Hepatocyte (in vitro differentiated cells): Measurements from ENCODE around the gene VANGL1.

ENCODE experiments used
- EZH2 ChIP-seq: fragments of 200-600 bp; sonication (generic); IDR thresholded peaks from 2 replicates; pipeline ENCODE4 v1.6.1; 2016; ENCODE audit warnings: antibody characterized with exemption, mild to moderate bottlenecking, borderline replicate concordance
- EZH2phosphoT487 ChIP-seq: fragments of 200-600 bp; sonication (generic); IDR thresholded peaks from one replicate; pipeline ENCODE4 v1.6.1; 2018; ENCODE audit warnings: antibody characterized with exemption, mild to moderate bottlenecking, low read depth, moderate library complexity; ENCODE audit not compliant: unreplicated experiment, severe bottlenecking
- TF ChIP-seq, protein P1 (sequence below): fragments of 200-600 bp; sonication (generic); IDR thresholded peaks from 2 replicates; pipeline ENCODE4 v1.5.1; 2016; ENCODE audit warnings: antibody characterized with exemption, mild to moderate bottlenecking; ENCODE audit not compliant: poor library complexity

DNA sequence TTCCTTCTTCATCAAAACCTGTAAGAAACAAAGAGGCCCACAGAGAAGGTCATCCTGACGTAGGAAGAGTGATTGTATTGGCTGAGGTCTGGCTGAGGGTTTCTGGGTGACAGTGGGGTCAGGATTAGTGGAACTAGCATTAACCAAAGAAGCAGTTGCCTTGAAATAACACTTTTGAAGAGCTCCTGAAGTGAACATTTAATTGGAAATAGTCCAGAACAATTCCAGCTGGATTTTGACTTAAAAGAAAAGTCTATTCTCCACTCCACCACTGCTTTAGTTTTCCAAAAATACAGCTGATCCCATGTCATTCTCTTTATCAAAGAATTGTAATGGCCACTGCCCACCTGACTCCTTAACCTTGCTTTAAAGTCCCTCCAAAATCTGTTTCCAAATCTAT is 99.0 kb downstream of the VANGL1 start:
- TF ChIP-seq, protein P1, sequence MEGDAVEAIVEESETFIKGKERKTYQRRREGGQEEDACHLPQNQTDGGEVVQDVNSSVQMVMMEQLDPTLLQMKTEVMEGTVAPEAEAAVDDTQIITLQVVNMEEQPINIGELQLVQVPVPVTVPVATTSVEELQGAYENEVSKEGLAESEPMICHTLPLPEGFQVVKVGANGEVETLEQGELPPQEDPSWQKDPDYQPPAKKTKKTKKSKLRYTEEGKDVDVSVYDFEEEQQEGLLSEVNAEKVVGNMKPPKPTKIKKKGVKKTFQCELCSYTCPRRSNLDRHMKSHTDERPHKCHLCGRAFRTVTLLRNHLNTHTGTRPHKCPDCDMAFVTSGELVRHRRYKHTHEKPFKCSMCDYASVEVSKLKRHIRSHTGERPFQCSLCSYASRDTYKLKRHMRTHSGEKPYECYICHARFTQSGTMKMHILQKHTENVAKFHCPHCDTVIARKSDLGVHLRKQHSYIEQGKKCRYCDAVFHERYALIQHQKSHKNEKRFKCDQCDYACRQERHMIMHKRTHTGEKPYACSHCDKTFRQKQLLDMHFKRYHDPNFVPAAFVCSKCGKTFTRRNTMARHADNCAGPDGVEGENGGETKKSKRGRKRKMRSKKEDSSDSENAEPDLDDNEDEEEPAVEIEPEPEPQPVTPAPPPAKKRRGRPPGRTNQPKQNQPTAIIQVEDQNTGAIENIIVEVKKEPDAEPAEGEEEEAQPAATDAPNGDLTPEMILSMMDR = no peak
- no peak for TF ChIP-seq EZH2
- no peak for TF ChIP-seq EZH2phosphoT487
